SH-SY5Y (cell line): ENCODE data around the gene ACSM6.

Experiments used
- GATA2 ChIP-seq: IDR thresholded peaks from 2 replicates; pipeline ENCODE4 v1.6.1; 2011; ENCODE audit warnings: mild to moderate bottlenecking, low read depth, low read length
- GATA3 ChIP-seq: IDR thresholded peaks from 2 replicates; pipeline ENCODE4 v1.6.1; 2011; ENCODE audit warnings: low read depth, mild to moderate bottlenecking, low read length, moderate library complexity

Gene ACSM6

GRCh38 chr10:95273393-95274312, 79.6 kb downstream of the ACSM6 start:
- no peak for TF ChIP-seq GATA3
- TF ChIP-seq GATA2 = no peak

- TF ChIP-seq GATA3 (no peak), GATA2 (no peak)
These were observed 81.8 kb downstream of the ACSM6 start for GRCh38 chr10:95275726-95276366.

GRCh38 chr10:95276367-95277200, 82.5 kb downstream of the ACSM6 start:
- no peak for TF ChIP-seq GATA2
- no peak for TF ChIP-seq GATA3

- TF ChIP-seq GATA3 = no peak
- TF ChIP-seq GATA2 = no peak
These were observed 83.1 kb downstream of the ACSM6 start for GRCh38 chr10:95277201-95277570.

GRCh38 chr10:95277614-95278013, 83.6 kb downstream of the ACSM6 start:
- no peak for TF ChIP-seq GATA3
- no peak for TF ChIP-seq GATA2
